ENCODE results near the gene NCBP1. TPM values are rescaled to one million over a fixed set of nuclear protein-coding genes. Genes with fewer than 3 reads are reported as not detected.
"Not testable (repeated sequence)": the region's sequence is repeated elsewhere in the genome, so short reads cannot be mapped to it uniquely, and the experiment has no call there.

The NCBP1 gene
- total and polyA plus RNA-seq, 5 experiments from 2014 or later = 17.9 to 43.6 (median 19.7) TPM

- Mint-ChIP-seq H3K4me3 (no peak overlapping the region), H3K36me3 (peaks cover 0 to 65% (median 9%) of the 10 kb centered on the region in 3 donors), H3K27me3 (no peaks in the 10 kb centered on the region), H3K4me1 (peaks cover 5 to 9% (median 6%) of the 10 kb centered on the region in 4 donors), H3K9me3 (no peaks in the 10 kb centered on the region), H3K27ac (peak overlapping the region in 1 of 10 donors; percentile 51)
- no peak for DNase-seq
- ATAC-seq = no peak
- POLR2A ChIA-PET = no interaction called here
Measured at GRCh38 chr9:97601228-97601898, 32.3 kb upstream of the NCBP1 start.

DNA sequence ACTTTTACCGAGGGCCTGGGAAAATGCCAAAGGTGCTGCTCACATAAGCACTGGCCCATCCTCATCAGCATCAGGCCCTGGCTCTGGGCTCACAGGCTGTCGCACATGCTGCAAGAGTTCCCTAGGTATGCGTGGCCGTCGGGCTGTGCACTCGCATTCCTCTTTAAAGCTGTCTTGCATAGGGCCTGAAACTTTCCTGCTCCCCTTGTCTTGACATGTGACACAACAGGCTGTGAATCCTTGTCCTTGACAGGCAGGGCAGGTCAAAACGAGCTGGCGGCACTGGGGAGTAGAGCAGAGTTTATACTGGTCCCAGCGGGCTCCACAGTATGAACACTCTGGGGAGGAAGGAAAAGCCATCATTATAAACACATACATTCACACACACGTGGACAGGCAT lies 31.2 kb upstream of the NCBP1 start:
- peaks cover 0 to 70% (median 9%) of the 10 kb centered on the region in 3 donors for H3K36me3 Mint-ChIP-seq
- H3K27ac Mint-ChIP-seq = peak overlapping the region in 3 of 10 donors; percentile 6 to 50 (median 43)
- no peaks in the 10 kb centered on the region for H3K27me3 Mint-ChIP-seq
- DNase-seq (no peak), ATAC-seq (no peak)
- POLR2A ChIA-PET = no interaction called here
- no peaks in the 10 kb centered on the region for H3K9me3 Mint-ChIP-seq
- H3K4me3 Mint-ChIP-seq = no peak overlapping the region
- H3K4me1 Mint-ChIP-seq = peaks cover 5 to 7% (median 6%) of the 10 kb centered on the region in 4 donors

- H3K36me3 Mint-ChIP-seq = peaks cover 0 to 76% (median 9%) of the 10 kb centered on the region in 3 donors
- H3K27ac Mint-ChIP-seq = peak overlapping the region in 3 of 10 donors; percentile 6 to 32 (median 25)
- peaks cover 0 to 2% (median 0%) of the 10 kb centered on the region in 4 donors for H3K4me1 Mint-ChIP-seq
- no peak for ATAC-seq
- H3K9me3 Mint-ChIP-seq = no peaks in the 10 kb centered on the region
- DNase-seq = no peak
- no peak overlapping the region for H3K4me3 Mint-ChIP-seq
- no peaks in the 10 kb centered on the region for H3K27me3 Mint-ChIP-seq
- POLR2A ChIA-PET = no interaction called here
Measured at GRCh38 chr9:97604901-97605645, 28.5 kb upstream of the NCBP1 start.

DNA sequence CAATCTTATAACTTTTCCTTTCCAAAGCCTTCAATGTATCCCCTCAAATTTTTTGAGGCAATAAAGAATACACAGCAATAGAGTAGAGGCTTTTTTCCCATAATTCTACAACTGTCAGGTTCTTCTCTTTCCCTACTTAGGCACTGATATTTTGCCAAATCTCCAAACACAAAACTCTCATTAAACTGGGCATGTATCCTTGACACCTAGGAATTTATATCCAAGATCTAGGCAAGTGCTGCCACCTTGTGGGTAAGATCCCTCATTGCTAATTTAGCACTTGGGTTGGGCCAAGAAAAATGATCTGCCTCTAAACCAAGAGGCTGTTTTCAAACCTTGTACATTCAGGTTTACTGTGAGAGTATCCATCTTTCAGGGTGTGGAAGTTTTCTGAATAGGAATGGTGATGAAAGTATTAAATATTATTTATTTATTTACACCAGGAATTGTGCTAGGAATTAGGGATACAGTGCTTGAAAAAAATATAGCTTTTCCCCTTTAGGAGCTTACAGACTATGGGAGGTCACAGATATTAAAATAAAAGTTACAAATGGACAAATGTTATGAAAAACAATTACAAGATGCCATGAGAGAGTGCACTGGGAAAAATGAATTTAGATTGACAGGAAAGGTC lies 18.1 kb upstream of the NCBP1 start:
- Mint-ChIP-seq H3K27me3 (no peaks in the 10 kb centered on the region), H3K9me3 (no peaks in the 10 kb centered on the region), H3K36me3 (peaks cover 0 to 65% (median 6%) of the 10 kb centered on the region in 3 donors), H3K27ac (peak overlapping the region in 1 of 10 donors; percentile 63), H3K4me3 (peak overlapping the region in 1 of 10 donors; percentile 2), H3K4me1 (peaks cover 0 to 6% (median 1%) of the 10 kb centered on the region in 4 donors)
- peak; percentile 14 to 77 (median 54) for DNase-seq
- POLR2A ChIA-PET = no interaction called here
- ATAC-seq = peak; percentile 58 to 59

DNA sequence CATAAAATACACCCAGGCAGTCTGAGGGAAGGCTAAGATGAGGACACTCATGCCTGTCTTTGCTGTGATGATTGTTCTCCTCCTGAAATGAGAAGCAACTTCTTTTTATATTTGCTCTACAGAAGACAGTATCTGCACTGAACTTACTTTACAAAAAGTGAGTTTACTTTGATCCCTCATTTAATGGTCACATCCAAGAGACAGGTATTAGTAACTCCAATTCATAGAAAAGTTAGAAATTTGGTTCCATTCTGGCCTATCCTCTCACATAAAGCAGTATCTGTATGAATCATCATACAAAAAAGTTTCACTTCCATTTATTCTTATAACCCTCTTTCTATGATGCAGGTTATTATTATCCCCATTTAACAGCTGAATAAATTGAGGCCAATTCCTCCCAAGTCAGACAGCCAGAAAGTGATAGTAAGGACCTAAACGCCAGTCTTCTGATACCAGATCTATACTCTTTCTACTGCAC lies 15.6 kb upstream of the NCBP1 start:
- no peaks in the 10 kb centered on the region for H3K9me3 Mint-ChIP-seq
- no peak for ATAC-seq
- DNase-seq = no peak
- no peak overlapping the region for H3K27ac Mint-ChIP-seq
- peaks cover 0 to 56% (median 8%) of the 10 kb centered on the region in 3 donors for H3K36me3 Mint-ChIP-seq
- no peaks in the 10 kb centered on the region for H3K27me3 Mint-ChIP-seq
- H3K4me3 Mint-ChIP-seq = no peak overlapping the region
- H3K4me1 Mint-ChIP-seq = peaks cover 0 to 10% (median 1%) of the 10 kb centered on the region in 4 donors
- POLR2A ChIA-PET = no interaction called here

- H3K4me1 Mint-ChIP-seq = peaks cover 0 to 12% (median 1%) of the 10 kb centered on the region in 4 donors
- H3K27me3 Mint-ChIP-seq, H3K9me3 Mint-ChIP-seq, DNase-seq, H3K4me3 Mint-ChIP-seq, POLR2A ChIA-PET, H3K27ac Mint-ChIP-seq, ATAC-seq: not testable (repeated sequence)
- peaks cover 0 to 65% (median 11%) of the 10 kb centered on the region in 3 donors for H3K36me3 Mint-ChIP-seq
Measured at GRCh38 chr9:97620063-97620462, 13.6 kb upstream of the NCBP1 start.

DNA sequence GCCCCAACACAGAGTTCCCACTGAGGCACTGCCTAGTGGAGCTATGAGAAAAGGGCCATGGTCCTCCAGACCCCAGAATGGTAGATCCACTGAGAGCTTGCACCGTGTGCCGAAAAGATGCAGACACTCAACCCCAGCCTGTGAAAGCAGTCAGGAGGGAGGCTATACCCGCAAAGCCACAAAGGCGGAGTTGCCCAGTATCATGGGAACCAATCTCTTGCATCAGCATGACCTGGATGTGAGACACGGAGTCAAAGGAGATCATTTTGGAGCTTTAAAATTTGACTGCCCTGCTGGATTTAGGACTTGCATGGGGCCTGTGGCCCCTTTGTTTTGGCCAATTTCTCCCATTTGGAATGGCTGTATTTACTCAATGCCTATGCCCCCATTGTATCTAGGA lies 11.1 kb upstream of the NCBP1 start:
- DNase-seq, ATAC-seq, H3K4me3 Mint-ChIP-seq, POLR2A ChIA-PET, H3K4me1 Mint-ChIP-seq, H3K9me3 Mint-ChIP-seq, H3K27me3 Mint-ChIP-seq: not testable (repeated sequence)
- Mint-ChIP-seq H3K27ac (peak overlapping the region in 2 of 10 donors; percentile 19 to 56), H3K36me3 (peaks cover 0 to 63% (median 11%) of the 10 kb centered on the region in 3 donors)

DNA sequence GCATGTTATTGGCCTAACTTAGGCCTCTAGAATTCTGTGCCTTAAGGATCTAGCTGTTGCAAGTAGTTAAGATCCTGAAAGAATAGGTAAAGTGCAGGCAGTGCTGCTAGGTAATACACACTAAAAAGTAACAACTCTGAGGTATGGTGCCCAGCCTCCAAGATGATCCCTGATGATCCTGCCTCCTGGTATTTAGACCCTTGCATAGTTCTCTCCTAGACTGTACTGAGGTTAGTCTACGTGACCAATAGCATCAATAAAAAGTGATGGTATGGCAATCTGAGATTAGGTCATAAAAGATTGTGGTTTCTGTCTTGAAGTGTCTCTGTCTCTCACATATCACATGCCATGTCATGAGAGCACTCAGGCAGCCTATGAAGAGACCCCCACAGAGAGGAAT lies 9.7 kb upstream of the NCBP1 start:
- H3K9me3 Mint-ChIP-seq = no peaks in the 10 kb centered on the region
- ATAC-seq = no peak
- H3K36me3 Mint-ChIP-seq = peaks cover 0 to 58% (median 11%) of the 10 kb centered on the region in 3 donors
- DNase-seq = no peak
- H3K27ac Mint-ChIP-seq = no peak overlapping the region
- POLR2A ChIA-PET = interaction anchor here (1.0 kb wide), 1 partner anchor 73 kb away, joined by 3 read pairs; the partner anchor contains the start of gene XPA
- no peak overlapping the region for H3K4me3 Mint-ChIP-seq
- H3K27me3 Mint-ChIP-seq = no peaks in the 10 kb centered on the region
- peaks cover 3 to 13% (median 9%) of the 10 kb centered on the region in 4 donors for H3K4me1 Mint-ChIP-seq

DNA sequence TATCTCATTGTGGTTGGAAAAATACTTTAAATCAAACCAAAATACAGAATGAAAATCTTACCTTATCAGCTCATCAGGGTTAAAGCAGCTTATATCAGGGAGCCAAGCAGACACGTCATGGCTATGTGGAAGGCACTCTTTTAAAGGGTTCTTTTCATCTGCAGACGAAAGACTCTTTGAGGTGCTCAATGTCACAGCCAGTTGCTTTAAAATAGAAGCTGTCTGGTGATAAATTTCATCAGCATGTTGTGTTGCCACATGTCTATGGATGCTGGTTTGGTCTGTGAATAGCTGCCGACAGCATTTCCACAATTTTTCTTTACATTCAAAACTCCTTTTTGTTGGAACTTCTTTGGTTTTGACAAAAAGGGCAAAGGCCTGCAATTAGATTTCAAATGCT lies 8.0 kb upstream of the NCBP1 start:
- peaks cover 0 to 52% (median 5%) of the 10 kb centered on the region in 3 donors for H3K36me3 Mint-ChIP-seq
- POLR2A ChIA-PET = no interaction called here
- no peaks in the 10 kb centered on the region for H3K9me3 Mint-ChIP-seq
- ATAC-seq (no peak), DNase-seq (no peak)
- no peaks in the 10 kb centered on the region for H3K27me3 Mint-ChIP-seq
- no peak overlapping the region for H3K27ac Mint-ChIP-seq
- no peak overlapping the region for H3K4me3 Mint-ChIP-seq
- H3K4me1 Mint-ChIP-seq = peaks cover 8 to 24% (median 17%) of the 10 kb centered on the region in 4 donors

DNA sequence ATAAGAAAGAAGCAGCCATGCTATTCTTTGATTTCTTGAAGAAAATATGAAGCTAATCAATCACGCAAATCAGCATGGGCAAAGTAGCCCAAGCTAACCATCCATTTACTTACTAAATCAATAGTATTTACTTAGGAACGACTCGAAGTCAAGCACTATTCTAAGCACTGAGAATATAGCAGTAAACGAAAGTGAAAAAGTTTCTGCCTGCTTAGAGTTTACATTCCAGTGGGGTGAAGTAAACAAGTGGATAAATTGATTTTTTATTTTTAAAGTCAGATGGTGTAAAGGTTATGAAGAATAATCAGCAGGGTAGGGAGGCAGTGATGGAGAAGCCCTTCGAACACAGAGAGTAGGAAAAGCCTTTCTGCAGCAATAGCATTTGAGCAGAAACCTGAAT lies 6.0 kb upstream of the NCBP1 start:
- H3K4me3 Mint-ChIP-seq = no peak overlapping the region
- POLR2A ChIA-PET = no interaction called here
- no peak overlapping the region for H3K27ac Mint-ChIP-seq

GRCh38 chr9:97628668-97629067 lies 5.0 kb upstream of the NCBP1 start:
- H3K4me1 Mint-ChIP-seq = peaks cover 21 to 41% (median 30%) of the 10 kb centered on the region in 4 donors
- H3K27ac Mint-ChIP-seq = peak overlapping the region in 3 of 10 donors; percentile 48 to 53 (median 51)
- ATAC-seq (no peak), DNase-seq (no peak)
- no peaks in the 10 kb centered on the region for H3K9me3 Mint-ChIP-seq
- POLR2A ChIA-PET = interaction anchor here (0.6 kb wide), 1 partner anchor 1010 kb away, joined by 4 read pairs; no protein-coding TSS in a partner anchor
- no peak overlapping the region for H3K4me3 Mint-ChIP-seq
- peaks cover 0 to 36% (median 4%) of the 10 kb centered on the region in 3 donors for H3K36me3 Mint-ChIP-seq
- no peaks in the 10 kb centered on the region for H3K27me3 Mint-ChIP-seq

More for the DNA sequence above, 6.0 kb upstream of the NCBP1 start:
- H3K36me3 Mint-ChIP-seq = peaks cover 0 to 41% (median 4%) of the 10 kb centered on the region in 3 donors
- H3K27me3 Mint-ChIP-seq = no peaks in the 10 kb centered on the region
- DNase-seq = no peak
- no peaks in the 10 kb centered on the region for H3K9me3 Mint-ChIP-seq
- no peak for ATAC-seq
- H3K4me1 Mint-ChIP-seq = peaks cover 17 to 39% (median 27%) of the 10 kb centered on the region in 4 donors

DNA sequence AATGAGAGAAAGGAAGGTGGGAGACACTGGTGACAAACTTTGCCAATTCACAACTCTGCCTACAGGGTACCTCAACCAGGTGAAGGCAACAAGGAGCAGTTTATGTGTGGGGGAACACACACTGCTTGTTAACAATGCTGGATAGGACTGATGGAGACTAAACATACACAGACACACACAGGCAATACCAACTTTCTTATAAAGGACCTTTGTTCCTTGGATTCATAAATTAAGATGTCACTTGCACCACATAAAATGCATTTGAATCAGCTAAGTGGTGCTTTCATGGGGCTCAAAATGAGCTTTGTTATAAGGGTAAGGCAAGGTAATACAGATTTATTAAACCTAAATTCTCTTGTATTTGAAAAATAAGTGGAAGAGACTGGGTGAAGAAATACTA lies 4.5 kb upstream of the NCBP1 start:
- Mint-ChIP-seq H3K4me3 (no peak overlapping the region), H3K9me3 (no peaks in the 10 kb centered on the region), H3K36me3 (peaks cover 0 to 31% (median 4%) of the 10 kb centered on the region in 3 donors), H3K4me1 (peaks cover 21 to 42% (median 33%) of the 10 kb centered on the region in 4 donors), H3K27ac (peak overlapping the region in 1 of 10 donors; percentile 31), H3K27me3 (no peaks in the 10 kb centered on the region)
- POLR2A ChIA-PET = no interaction called here
- DNase-seq (no peak), ATAC-seq (no peak)
